GM12892 (cell line): Measurements from ENCODE around the gene MAFG.
A peak's percentile ranks its signal among the peaks of the same experiment; 100 is the strongest.

Experiments used
- DNase-seq: peaks from one replicate; pipeline ENCODE4 v3.0.0; 2011; ENCODE audit not compliant: insufficient read length
- FAIRE-seq: peaks from 2 replicates; lab custom pipeline; 2011; peaks lifted over from hg19 to GRCh38; lab: Jason Lieb, UNC
- POLR2A ChIP-seq: IDR thresholded peaks from 2 replicates; pipeline ENCODE4 v1.6.1; 2011; ENCODE audit warnings: low read depth, low read length, control low read depth
- POLR2AphosphoS5 ChIP-seq: IDR thresholded peaks from 2 replicates; pipeline ENCODE4 v1.6.1; 2011; ENCODE audit warnings: low read depth, low read length, control low read depth
- TAF1 ChIP-seq: IDR thresholded peaks from 2 replicates; pipeline ENCODE4 v1.6.1; 2011; ENCODE audit warnings: low read depth, mild to moderate bottlenecking, control low read depth, low read length, borderline replicate concordance

The MAFG gene

GRCh38 chr17:81915331-81915730, 12.2 kb downstream of the MAFG start:
- DNase-seq, result no peak
- TF ChIP-seq POLR2A (no peak), TAF1 (no peak), POLR2AphosphoS5 (no peak)
- no peak for FAIRE-seq

GRCh38 chr17:81914103-81914850, 13.3 kb downstream of the MAFG start:
- TF ChIP-seq TAF1 (no peak), POLR2A (no peak), POLR2AphosphoS5 (no peak)
- no peak for DNase-seq
- no peak for FAIRE-seq

GRCh38 chr17:81913394-81914102, 14.0 kb downstream of the MAFG start:
- FAIRE-seq (no peak), DNase-seq (no peak)
- TF ChIP-seq POLR2A, result no peak

GRCh38 chr17:81912441-81913309, 14.9 kb downstream of the MAFG start:
- FAIRE-seq (no peak), DNase-seq (no peak)
- TF ChIP-seq POLR2A (no peak), POLR2AphosphoS5 (no peak), TAF1 (no peak)

- no peak for DNase-seq
- TF ChIP-seq POLR2A (no peak), TAF1 (no peak), POLR2AphosphoS5 (no peak)
- FAIRE-seq, result no peak
Observed at GRCh38 chr17:81911969-81912368, 15.6 kb downstream of the MAFG start.

GRCh38 chr17:81911277-81911961, 16.1 kb downstream of the MAFG start, which contains the start of gene PCYT2:
Gene PCYT2, minus strand, starts transcription at chr17:81911399. Its CDS starts 44 bp downstream, at chr17:81911355.
- DNase-seq (peak; percentile 100), FAIRE-seq (peak; percentile 92)
- TF ChIP-seq POLR2AphosphoS5, result no peak
- peak; percentile 42; the same call in 1 of the 2 replicates for TF ChIP-seq POLR2A

- FAIRE-seq, result no peak
- TF ChIP-seq TAF1 (no peak), POLR2AphosphoS5 (no peak), POLR2A (no peak)
- DNase-seq, result no peak
Observed at GRCh38 chr17:81910840-81911276, 16.7 kb downstream of the MAFG start.

GRCh38 chr17:81909966-81910839, 17.3 kb downstream of the MAFG start:
- DNase-seq, result no peak

GRCh38 chr17:81909231-81909630, 18.3 kb downstream of the MAFG start:
- FAIRE-seq (no peak), DNase-seq (no peak)
- no peak for TF ChIP-seq POLR2AphosphoS5
- no peak for TF ChIP-seq TAF1
- no peak for TF ChIP-seq POLR2A

More at GRCh38 chr17:81909966-81910839, 17.3 kb downstream of the MAFG start:
- no peak for FAIRE-seq
- TF ChIP-seq POLR2A, result no peak
- no peak for TF ChIP-seq POLR2AphosphoS5
- TF ChIP-seq TAF1, result no peak

GRCh38 chr17:81908793-81909192, 18.7 kb downstream of the MAFG start:
- no peak for TF ChIP-seq TAF1
- TF ChIP-seq POLR2A, result no peak
- DNase-seq, result no peak
- no peak for FAIRE-seq
